GM12891 (cell line): Measurements from ENCODE around the gene LYPD6B.

Experiments
- DNase-seq: peaks from one replicate; pipeline ENCODE4 v3.0.0; 2011; ENCODE audit warnings: low spot score; ENCODE audit not compliant: insufficient read length
- FAIRE-seq: peaks from 2 replicates; lab custom pipeline; 2011; peaks lifted over from hg19 to GRCh38; lab: Jason Lieb, UNC
- PAX5 ChIP-seq: IDR thresholded peaks from 2 replicates; pipeline ENCODE4 v1.6.1; 2011; ENCODE audit warnings: low read length, moderate library complexity, mild to moderate bottlenecking; ENCODE audit not compliant: insufficient read depth, severe bottlenecking
- POLR2A ChIP-seq: IDR thresholded peaks from 2 replicates; pipeline ENCODE4 v1.6.1; 2011; ENCODE audit warnings: low read depth, low read length, control low read depth
- POLR2AphosphoS5 ChIP-seq: IDR thresholded peaks from 2 replicates; pipeline ENCODE4 v1.6.1; 2011; ENCODE audit warnings: low read depth, low read length, control low read depth
- POU2F2 ChIP-seq: IDR thresholded peaks from 2 replicates; pipeline ENCODE4 v1.6.1; 2011; ENCODE audit warnings: low read depth, mild to moderate bottlenecking, control low read depth, low read length, moderate library complexity
- SPI1 ChIP-seq: IDR thresholded peaks from 2 replicates; pipeline ENCODE4 v1.6.1; 2011; ENCODE audit warnings: low read depth, low read length, control low read depth
- TAF1 ChIP-seq: IDR thresholded peaks from 2 replicates; pipeline ENCODE4 v1.6.1; 2011; ENCODE audit warnings: low read depth, low read length, control low read depth

LYPD6B gene

DNA sequence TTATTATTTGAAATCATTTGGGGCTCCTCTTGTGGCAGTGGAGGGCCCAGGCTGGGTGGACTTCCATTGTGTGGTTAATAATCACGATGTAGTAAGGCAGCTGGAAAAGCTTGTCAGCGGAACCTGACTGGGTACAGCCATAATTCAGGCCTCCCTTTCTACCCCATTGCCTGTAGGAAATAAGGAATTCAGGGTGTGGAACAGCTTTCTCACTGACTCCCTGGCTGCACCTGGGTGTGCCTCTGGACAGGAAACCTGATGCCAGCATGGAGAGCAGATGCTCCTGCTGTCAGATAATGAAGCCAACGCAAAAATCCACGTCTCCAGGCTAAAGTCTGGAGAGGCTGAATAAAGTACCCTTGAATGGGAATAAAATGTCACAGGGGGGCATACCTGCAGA is 44.2 kb downstream of the LYPD6B start:
- FAIRE-seq (no peak), DNase-seq (no peak)
- TF ChIP-seq PAX5 (no peak), POLR2A (no peak), SPI1 (no peak), TAF1 (no peak), POU2F2 (no peak), POLR2AphosphoS5 (no peak)

DNA sequence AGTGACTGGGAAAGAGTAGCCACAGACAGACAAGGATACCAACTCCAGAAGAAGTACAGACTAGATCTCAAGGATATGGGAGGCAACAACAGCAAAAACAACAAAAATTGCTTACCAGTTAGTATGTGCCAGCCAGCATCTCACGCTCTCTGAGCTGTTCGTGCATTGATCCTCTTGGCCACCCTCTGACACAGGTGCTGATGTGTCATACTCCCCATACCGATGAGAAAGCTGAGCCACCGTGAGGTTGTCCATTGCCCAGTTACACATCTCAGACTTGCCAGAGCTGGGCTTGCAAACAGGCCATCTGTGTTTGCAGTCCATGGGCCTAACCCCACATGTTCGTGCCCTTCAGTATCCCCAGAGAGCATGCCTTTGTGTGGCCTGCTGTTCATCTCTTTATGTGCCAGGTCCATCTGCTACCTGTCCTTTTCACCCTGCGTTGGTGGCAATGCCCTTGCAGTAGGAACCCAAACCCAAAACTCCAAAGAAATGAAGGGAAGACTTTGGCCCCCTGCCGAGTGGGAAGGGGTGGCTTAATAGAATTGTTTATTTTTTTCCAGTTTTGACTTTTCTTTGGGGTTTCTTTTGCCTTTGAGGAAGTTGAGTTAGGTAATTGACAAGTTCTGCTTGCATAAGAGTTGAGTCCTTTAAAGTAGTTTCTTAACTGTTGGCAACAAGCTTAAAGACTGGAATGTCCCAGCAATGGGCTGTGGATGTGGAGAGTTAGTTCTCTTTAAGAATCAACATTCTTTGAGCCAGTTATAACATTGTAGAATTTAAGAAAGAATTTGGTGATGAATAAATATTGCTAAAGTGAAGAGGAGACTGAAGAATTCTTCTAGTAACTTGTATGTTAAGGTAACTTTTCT is 46.7 kb downstream of the LYPD6B start:
- DNase-seq, result no peak
- TF ChIP-seq POU2F2 (no peak), PAX5 (no peak), POLR2AphosphoS5 (no peak), SPI1 (no peak), TAF1 (no peak), POLR2A (no peak)
- peak; percentile 31 for FAIRE-seq

DNA sequence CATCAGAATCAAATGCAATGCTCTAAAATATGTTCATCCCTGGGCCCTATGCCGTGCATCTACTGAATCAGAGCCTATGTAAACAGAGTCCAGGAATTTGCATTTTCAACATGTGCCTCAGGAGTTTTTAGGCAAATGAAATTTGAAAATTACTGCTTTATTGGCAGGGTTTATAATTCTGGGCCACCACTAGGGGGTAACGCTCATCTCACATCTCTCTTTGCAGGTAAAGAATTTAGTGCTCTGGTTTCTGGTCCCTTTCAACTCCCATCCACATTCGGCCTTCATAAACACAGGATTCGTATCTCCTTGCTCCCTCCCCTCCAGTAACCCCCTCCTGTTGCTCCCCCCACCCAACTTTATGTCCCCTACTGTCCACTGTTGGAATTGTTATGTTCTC is 49.3 kb downstream of the LYPD6B start:
- DNase-seq (no peak), FAIRE-seq (peak; percentile 55)
- TF ChIP-seq POLR2AphosphoS5 (no peak), POLR2A (no peak), POU2F2 (no peak), SPI1 (no peak), TAF1 (no peak), PAX5 (no peak)

DNA sequence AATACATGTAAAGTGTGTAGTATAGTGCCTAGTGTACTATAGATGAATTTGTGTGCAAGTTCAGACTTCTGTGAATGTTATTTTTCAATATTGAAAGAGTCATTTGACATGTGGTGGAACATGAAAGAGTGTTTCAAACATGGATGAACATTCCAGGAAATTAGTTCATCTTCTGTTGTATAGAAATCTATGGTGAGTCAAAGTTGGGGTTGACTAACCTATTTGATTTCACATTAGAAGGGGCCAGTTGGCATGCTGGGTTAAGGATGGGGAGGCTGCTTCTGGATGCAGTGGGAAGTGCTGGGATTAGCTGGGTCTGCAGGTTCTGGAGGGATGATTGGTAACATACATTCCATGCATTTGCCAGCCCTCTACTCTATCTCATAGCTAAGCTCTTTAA is 50.6 kb downstream of the LYPD6B start:
- peak; percentile 55 for FAIRE-seq

DNA sequence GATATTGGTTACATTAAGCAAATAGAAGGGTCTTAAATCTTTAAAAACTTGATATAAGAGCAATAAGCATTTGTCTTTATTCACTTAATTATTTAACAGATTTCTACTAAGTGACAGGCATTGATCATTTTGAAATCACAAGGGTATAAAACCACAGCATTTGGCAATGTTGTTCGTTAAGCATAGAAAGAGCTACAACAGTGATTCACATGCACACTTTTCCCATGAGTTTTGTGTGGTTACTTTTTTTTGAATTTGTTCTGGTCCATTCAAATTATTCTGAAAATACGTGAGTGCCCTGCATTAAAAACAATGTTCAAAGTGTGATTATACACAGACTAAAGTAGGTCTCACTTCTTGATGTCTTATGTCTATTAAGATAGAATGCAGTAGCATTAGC is 52.2 kb downstream of the LYPD6B start:
- TF ChIP-seq PAX5 (no peak), TAF1 (no peak), SPI1 (no peak), POLR2AphosphoS5 (no peak)
- DNase-seq, result no peak
- peak; percentile 40 for FAIRE-seq

More for the DNA sequence above, 50.6 kb downstream of the LYPD6B start:
- TF ChIP-seq SPI1 (no peak), TAF1 (no peak), POLR2A (no peak), PAX5 (no peak), POU2F2 (no peak), POLR2AphosphoS5 (no peak)
- DNase-seq, result no peak

DNA sequence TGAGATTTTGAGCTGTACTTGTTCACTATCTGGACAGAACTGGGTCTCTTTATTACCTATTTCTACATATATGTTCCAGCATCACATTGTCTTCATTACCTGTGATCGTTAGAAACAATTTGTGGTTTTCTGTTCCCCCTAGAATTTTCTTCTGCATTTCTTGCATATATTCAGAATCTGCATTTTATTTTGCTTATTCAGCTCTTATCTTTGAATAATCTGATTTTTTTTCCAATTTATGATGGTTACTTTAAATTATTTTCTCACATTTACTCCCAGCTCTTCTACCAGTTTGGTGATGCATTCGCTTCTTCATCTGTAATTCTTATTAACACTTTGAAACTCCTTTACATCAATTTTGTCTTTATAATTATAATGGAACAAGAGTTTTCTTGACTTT is 55.1 kb downstream of the LYPD6B start:
- TF ChIP-seq POLR2A, result no peak
- TF ChIP-seq TAF1, result no peak
- TF ChIP-seq SPI1, result no peak
- TF ChIP-seq POLR2AphosphoS5, result no peak
- no peak for TF ChIP-seq POU2F2
- TF ChIP-seq PAX5, result no peak
- DNase-seq, result no peak
- no peak for FAIRE-seq

DNA sequence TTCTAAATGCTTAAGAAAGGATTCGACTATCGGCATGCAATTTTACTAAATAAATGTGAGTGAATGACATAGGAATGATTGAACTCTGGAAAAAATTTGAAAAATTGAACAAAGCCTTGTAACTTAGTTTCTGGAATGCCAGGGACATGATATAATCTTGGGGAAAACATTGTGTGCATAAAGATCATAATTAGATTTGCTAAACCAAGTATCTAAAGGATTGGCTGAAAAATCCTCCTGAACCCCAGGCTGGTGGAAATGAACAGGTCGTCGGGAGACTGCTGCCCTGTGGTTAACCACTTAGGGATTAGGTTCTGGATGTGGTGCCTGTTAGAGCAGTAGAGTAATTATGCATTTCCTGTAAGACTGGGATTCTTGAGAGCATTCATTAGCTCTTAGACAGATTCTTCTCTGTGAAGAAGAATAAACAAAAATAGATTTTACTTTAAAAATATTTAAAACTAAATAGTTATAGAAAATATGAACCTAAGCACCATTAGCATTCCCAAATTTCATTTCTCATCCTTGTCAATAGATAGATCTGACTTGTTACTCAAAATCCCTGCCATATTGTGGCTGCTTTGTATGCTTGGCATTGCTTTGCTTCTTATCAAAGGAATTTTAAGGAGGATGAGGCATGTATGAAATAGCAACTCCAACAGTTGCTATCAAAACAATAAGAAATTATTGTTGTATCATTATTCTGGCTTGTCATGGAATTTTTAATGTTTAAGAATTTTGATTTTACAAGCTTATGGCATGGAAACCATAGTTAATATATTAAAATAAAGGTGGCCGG is 55.9 kb downstream of the LYPD6B start:
- DNase-seq (no peak), FAIRE-seq (no peak)
- no peak for TF ChIP-seq TAF1
- no peak for TF ChIP-seq POU2F2
- no peak for TF ChIP-seq POLR2AphosphoS5
- TF ChIP-seq PAX5, result no peak
- TF ChIP-seq SPI1, result no peak
- no peak for TF ChIP-seq POLR2A

DNA sequence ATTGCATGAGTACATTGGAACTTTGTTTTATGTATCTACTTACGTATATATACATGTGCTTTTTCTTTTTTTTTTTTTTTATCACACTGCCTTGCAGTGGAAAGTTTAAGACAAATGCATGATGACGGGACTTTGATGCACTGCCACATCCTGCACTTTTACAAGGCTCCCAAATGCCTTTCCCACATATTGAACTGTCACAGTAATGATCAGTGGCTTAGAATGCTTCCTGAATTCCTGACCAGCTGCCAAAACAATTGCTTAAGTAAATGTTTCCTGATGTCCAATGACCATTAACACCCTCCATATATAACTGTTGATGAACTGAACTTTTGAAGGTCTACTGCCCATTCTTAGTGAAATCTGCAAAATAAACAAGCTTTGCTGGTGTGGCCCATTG is 60.2 kb downstream of the LYPD6B start:
- TF ChIP-seq POU2F2 (no peak), TAF1 (no peak), PAX5 (no peak), SPI1 (no peak), POLR2A (no peak), POLR2AphosphoS5 (no peak)
- DNase-seq (no peak), FAIRE-seq (no peak)

DNA sequence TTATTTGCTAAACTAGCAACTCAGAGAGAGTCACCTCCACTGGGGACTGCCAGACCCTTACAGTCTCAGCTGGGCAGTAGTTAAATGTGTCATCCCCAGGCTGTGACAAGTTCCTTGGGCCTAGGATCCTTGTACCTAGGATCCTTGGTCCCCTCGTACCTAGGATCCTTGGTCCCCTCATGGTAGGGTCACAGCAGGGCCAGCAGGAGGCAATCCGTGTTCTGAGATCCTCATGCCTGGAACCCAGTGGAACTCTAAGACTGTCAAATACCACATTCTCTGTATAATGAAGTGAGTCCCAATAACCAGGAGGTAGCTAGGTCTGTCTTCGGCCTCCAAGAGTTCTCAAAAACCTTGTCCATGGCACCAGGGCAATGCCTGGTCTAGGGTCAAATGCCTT is 60.8 kb downstream of the LYPD6B start:
- no peak for TF ChIP-seq TAF1
- TF ChIP-seq PAX5, result no peak
- TF ChIP-seq POLR2A, result no peak
- TF ChIP-seq POU2F2, result no peak
- TF ChIP-seq SPI1, result no peak
- TF ChIP-seq POLR2AphosphoS5, result no peak
- FAIRE-seq (no peak), DNase-seq (no peak)
